ENCODE measurements around the gene ROCK2.

GRCh38 chr2:11355194-11356053 lies 11.0 kb upstream of the ROCK2 start:
- TF ChIP-seq, protein P1, sequence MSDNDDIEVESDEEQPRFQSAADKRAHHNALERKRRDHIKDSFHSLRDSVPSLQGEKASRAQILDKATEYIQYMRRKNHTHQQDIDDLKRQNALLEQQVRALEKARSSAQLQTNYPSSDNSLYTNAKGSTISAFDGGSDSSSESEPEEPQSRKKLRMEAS (IDR thresholded peaks at IDR 0.05) = peak; percentile 62
- TF ChIP-seq MAF1 (CRISPR knock-in tag; IDR thresholded peaks at IDR 0.05; ENCODE audit: borderline replicate concordance) = no peak
- no peak for TF ChIP-seq SCMH1 (CRISPR knock-in tag; IDR thresholded peaks at IDR 0.05; ENCODE audit: borderline replicate concordance)
- TF ChIP-seq, protein P2, sequence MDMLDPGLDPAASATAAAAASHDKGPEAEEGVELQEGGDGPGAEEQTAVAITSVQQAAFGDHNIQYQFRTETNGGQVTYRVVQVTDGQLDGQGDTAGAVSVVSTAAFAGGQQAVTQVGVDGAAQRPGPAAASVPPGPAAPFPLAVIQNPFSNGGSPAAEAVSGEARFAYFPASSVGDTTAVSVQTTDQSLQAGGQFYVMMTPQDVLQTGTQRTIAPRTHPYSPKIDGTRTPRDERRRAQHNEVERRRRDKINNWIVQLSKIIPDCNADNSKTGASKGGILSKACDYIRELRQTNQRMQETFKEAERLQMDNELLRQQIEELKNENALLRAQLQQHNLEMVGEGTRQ (IDR thresholded peaks at IDR 0.05; ENCODE audit: low read depth, low read length) = no peak
- TF ChIP-seq, protein P2 (CRISPR knock-in tag; IDR thresholded peaks at IDR 0.05; ENCODE audit: borderline replicate concordance) = no peak
- TF ChIP-seq RFX1 (IDR thresholded peaks at IDR 0.05) = no peak
- TF ChIP-seq MED1 (CRISPR knock-in tag; IDR thresholded peaks at IDR 0.05) = peak; percentile 69; the same call in 1 of the 2 replicates
- TF ChIP-seq, protein P3, sequence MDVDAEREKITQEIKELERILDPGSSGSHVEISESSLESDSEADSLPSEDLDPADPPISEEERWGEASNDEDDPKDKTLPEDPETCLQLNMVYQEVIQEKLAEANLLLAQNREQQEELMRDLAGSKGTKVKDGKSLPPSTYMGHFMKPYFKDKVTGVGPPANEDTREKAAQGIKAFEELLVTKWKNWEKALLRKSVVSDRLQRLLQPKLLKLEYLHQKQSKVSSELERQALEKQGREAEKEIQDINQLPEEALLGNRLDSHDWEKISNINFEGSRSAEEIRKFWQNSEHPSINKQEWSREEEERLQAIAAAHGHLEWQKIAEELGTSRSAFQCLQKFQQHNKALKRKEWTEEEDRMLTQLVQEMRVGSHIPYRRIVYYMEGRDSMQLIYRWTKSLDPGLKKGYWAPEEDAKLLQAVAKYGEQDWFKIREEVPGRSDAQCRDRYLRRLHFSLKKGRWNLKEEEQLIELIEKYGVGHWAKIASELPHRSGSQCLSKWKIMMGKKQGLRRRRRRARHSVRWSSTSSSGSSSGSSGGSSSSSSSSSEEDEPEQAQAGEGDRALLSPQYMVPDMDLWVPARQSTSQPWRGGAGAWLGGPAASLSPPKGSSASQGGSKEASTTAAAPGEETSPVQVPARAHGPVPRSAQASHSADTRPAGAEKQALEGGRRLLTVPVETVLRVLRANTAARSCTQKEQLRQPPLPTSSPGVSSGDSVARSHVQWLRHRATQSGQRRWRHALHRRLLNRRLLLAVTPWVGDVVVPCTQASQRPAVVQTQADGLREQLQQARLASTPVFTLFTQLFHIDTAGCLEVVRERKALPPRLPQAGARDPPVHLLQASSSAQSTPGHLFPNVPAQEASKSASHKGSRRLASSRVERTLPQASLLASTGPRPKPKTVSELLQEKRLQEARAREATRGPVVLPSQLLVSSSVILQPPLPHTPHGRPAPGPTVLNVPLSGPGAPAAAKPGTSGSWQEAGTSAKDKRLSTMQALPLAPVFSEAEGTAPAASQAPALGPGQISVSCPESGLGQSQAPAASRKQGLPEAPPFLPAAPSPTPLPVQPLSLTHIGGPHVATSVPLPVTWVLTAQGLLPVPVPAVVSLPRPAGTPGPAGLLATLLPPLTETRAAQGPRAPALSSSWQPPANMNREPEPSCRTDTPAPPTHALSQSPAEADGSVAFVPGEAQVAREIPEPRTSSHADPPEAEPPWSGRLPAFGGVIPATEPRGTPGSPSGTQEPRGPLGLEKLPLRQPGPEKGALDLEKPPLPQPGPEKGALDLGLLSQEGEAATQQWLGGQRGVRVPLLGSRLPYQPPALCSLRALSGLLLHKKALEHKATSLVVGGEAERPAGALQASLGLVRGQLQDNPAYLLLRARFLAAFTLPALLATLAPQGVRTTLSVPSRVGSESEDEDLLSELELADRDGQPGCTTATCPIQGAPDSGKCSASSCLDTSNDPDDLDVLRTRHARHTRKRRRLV (CRISPR knock-in tag; IDR thresholded peaks at IDR 0.05) = no peak
- TF ChIP-seq ZBTB49 (CRISPR knock-in tag; IDR thresholded peaks at IDR 0.05; ENCODE audit: borderline replicate concordance) = no peak
- TF ChIP-seq, protein P4, sequence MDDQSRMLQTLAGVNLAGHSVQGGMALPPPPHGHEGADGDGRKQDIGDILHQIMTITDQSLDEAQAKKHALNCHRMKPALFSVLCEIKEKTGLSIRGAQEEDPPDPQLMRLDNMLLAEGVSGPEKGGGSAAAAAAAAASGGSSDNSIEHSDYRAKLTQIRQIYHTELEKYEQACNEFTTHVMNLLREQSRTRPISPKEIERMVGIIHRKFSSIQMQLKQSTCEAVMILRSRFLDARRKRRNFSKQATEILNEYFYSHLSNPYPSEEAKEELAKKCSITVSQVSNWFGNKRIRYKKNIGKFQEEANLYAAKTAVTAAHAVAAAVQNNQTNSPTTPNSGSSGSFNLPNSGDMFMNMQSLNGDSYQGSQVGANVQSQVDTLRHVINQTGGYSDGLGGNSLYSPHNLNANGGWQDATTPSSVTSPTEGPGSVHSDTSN (CRISPR knock-in tag; IDR thresholded peaks at IDR 0.05; ENCODE audit: borderline replicate concordance) = no peak
- TF ChIP-seq, protein P5, sequence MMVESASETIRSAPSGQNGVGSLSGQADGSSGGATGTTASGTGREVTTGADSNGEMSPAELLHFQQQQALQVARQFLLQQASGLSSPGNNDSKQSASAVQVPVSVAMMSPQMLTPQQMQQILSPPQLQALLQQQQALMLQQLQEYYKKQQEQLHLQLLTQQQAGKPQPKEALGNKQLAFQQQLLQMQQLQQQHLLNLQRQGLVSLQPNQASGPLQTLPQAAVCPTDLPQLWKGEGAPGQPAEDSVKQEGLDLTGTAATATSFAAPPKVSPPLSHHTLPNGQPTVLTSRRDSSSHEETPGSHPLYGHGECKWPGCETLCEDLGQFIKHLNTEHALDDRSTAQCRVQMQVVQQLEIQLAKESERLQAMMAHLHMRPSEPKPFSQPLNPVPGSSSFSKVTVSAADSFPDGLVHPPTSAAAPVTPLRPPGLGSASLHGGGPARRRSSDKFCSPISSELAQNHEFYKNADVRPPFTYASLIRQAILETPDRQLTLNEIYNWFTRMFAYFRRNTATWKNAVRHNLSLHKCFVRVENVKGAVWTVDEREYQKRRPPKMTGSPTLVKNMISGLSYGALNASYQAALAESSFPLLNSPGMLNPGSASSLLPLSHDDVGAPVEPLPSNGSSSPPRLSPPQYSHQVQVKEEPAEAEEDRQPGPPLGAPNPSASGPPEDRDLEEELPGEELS (CRISPR knock-in tag; IDR thresholded peaks at IDR 0.05) = no peak; the same call in 1 of the 2 replicates
- TF ChIP-seq GPN1 (CRISPR knock-in tag; IDR thresholded peaks at IDR 0.05; ENCODE audit: borderline replicate concordance) = no peak
- no peak for TF ChIP-seq ZNF18 (CRISPR knock-in tag; IDR thresholded peaks at IDR 0.05; ENCODE audit: insufficient replicate concordance)
- TF ChIP-seq ATF3 (CRISPR knock-in tag; IDR thresholded peaks at IDR 0.05) = no peak

All from HepG2 (cell line).